Sciatic nerve (tissue), 2 donors: Measurements from ENCODE around the gene LUC7L2. TPM values are rescaled to one million over a fixed set of nuclear protein-coding genes. Genes with fewer than 3 reads are reported as not detected.
"Not testable (repeated sequence)": the region's sequence is repeated elsewhere in the genome, so short reads cannot be mapped to it uniquely, and the experiment has no call there.

ENCODE experiments used
- ATAC-seq: fragments of 200-7000 bp; cut with Tn5 transposase; one replicate; pipeline ENCODE4 v1.9.1; 2020; ENCODE audit warnings: mild to moderate bottlenecking, moderate library complexity
- DNase-seq: peaks from one replicate; pipeline ENCODE4 v3.0.0-alpha.2; 2020; ENCODE audit warnings: low spot score
- intact Hi-C: fragments of 100-400 bp; cut with DNase I; formaldehyde crosslinking; loops from one replicate; pipeline ENCODE4 v1.14.2; 2022
- total RNA-seq: library from RNA; stranded (reverse); fragmentation: NEBNext Ultra II Directional; extraction: Animal tissue kit (Norgen Biotek cat#: 25700); gene quantifications from one replicate; pipeline ENCODE4 v1.2.1, GENCODE V29; 2021
- donor health status: DM: no; HTN: no; CAD: no.
- donor health status: DM: no; HTN: no; CAD: no.

The LUC7L2 gene
- total RNA-seq, 1 donor from 2014 or later: 144 TPM

GRCh38 chr7:139468281-139468680, 108.6 kb downstream of the LUC7L2 start:
- DNase-seq, ATAC-seq: not testable (repeated sequence)

GRCh38 chr7:139471740-139472353, 112.2 kb downstream of the LUC7L2 start:
- intact Hi-C loops: no loop called here
- ATAC-seq (peak; percentile 55), DNase-seq (no peak)

More at GRCh38 chr7:139468281-139468680, 108.6 kb downstream of the LUC7L2 start:
- intact Hi-C loops: not testable (repeated sequence)

Other genes starting within 250 kb of the LUC7L2 start
- 36.5 TPM for gene UBN2, start 128.7 kb upstream of the LUC7L2 start, total RNA-seq
- gene FMC1, start 18.6 kb upstream of the LUC7L2 start, total RNA-seq: 15.2 TPM
- 9.0 TPM for gene KLRG2, start 123.8 kb downstream of the LUC7L2 start, total RNA-seq
- not detected for gene CLEC2L, start 163.8 kb downstream of the LUC7L2 start, total RNA-seq